CD8-positive, alpha-beta memory T cell (primary cell): Measurements from ENCODE around the gene TMPRSS9. TPM values are rescaled to one million over a fixed set of nuclear protein-coding genes. Genes with fewer than 3 reads are reported as not detected.

ENCODE experiments used
- CTCF ChIA-PET: fragments of 350-600 bp; sonication (Branson Sonifier 250); formaldehyde crosslinking; loops from one replicate; lab custom pipeline; 2021; ENCODE audit warnings: antibody characterized with exemption; lab: Charles Lee
- POLR2A ChIA-PET: fragments of 350-600 bp; sonication (Branson Sonifier 250); formaldehyde crosslinking; loops from one replicate; lab custom pipeline; 2021; ENCODE audit warnings: antibody characterized with exemption; lab: Charles Lee
- DNase-seq, 5 donors: peaks; one replicate each; pipeline versions ENCODE4 v3.0.0 to v3.0.0-alpha.2; 2020 to 2022; ENCODE audit warnings: mixed read lengths in 1 of 5
- H3K27ac ChIP-seq: one replicate; pipeline ENCODE4 v1.7.0; 2013; ENCODE audit warnings: low read depth, mild to moderate bottlenecking, low read length, moderate library complexity
- H3K27me3 ChIP-seq: 2 replicates; pipeline ENCODE4 v1.7.0; 2013; ENCODE audit warnings: low read length, mild to moderate bottlenecking; ENCODE audit not compliant: insufficient read depth, poor library complexity, severe bottlenecking
- H3K36me3 ChIP-seq: 2 replicates; pipeline ENCODE4 v1.7.0; 2013; ENCODE audit warnings: mild to moderate bottlenecking, low read length, moderate library complexity; ENCODE audit not compliant: insufficient read depth
- H3K4me1 ChIP-seq: 2 replicates; pipeline ENCODE4 v1.7.0; 2013; ENCODE audit warnings: mild to moderate bottlenecking, low read length, moderate library complexity; ENCODE audit not compliant: insufficient read depth
- H3K4me3 ChIP-seq: 2 replicates; pipeline ENCODE4 v1.7.0; 2013; ENCODE audit warnings: mild to moderate bottlenecking, low read length
- H3K9me3 ChIP-seq: 2 replicates; pipeline ENCODE4 v1.7.0; 2013; ENCODE audit warnings: mild to moderate bottlenecking, low read length
- H3K27ac Mint-ChIP-seq, 8 donors: one replicate each; pipeline ENCODE4 v1.8.0; 2020 to 2021; ENCODE audit warnings: mixed read lengths in 8 of 8, mild to moderate bottlenecking in 6 of 8, inconsistent platforms in 3 of 8, moderate library complexity in 3 of 8
- H3K27me3 Mint-ChIP-seq, 2 donors: one replicate each; pipeline ENCODE4 v1.8.0; 2020 to 2021; ENCODE audit warnings: mixed read lengths in 2 of 2, mild to moderate bottlenecking in 1 of 2, moderate library complexity in 1 of 2
- H3K36me3 Mint-ChIP-seq, 3 donors: one replicate each; pipeline ENCODE4 v1.8.0; 2020 to 2021; ENCODE audit warnings: mixed read lengths in 3 of 3, inconsistent platforms in 1 of 3, mild to moderate bottlenecking in 1 of 3
- H3K4me1 Mint-ChIP-seq, 3 donors: one replicate each; pipeline ENCODE4 v1.8.0; 2020 to 2021; ENCODE audit warnings: mixed read lengths in 3 of 3, inconsistent platforms in 1 of 3, mild to moderate bottlenecking in 1 of 3
- H3K4me3 Mint-ChIP-seq, 7 donors: one replicate each; pipeline ENCODE4 v1.8.0; 2020 to 2021; ENCODE audit warnings: mixed read lengths in 7 of 7, mild to moderate bottlenecking in 6 of 7, moderate library complexity in 4 of 7, inconsistent platforms in 2 of 7
- H3K9me3 Mint-ChIP-seq, 5 donors: one replicate each; pipeline ENCODE4 v1.8.0; 2020 to 2022; ENCODE audit warnings: mixed read lengths in 5 of 5, mild to moderate bottlenecking in 3 of 5, moderate library complexity in 2 of 5, inconsistent platforms in 1 of 5
- polyA plus RNA-seq: library from polyadenylated mRNA; unstranded; fragments of 300-500 nt; fragmentation: Illumina TruSeq; gene quantifications from one replicate; pipeline ENCODE4 v1.2.3, GENCODE V29; 2021
- total RNA-seq, 2 experiments: library from RNA; stranded (reverse); gene quantifications; one replicate each; pipeline ENCODE4 v1.2.3, GENCODE V29; 2021

Gene TMPRSS9
- total and polyA plus RNA-seq, 3 experiments from 2014 or later, result not detected

GRCh38 chr19:2318923-2319322, 41.1 kb upstream of the TMPRSS9 start:
- POLR2A ChIA-PET, result interaction anchor here (0.6 to 1.4 kb wide), 2 partner anchors 47 to 444 kb away, joined by 3 read pairs; no protein-coding TSS in a partner anchor
- Mint-ChIP-seq H3K4me1 (no peaks in the 10 kb centered on the region), H3K36me3 (peaks cover 0 to 20% (median 13%) of the 10 kb centered on the region in 3 donors), H3K27me3 (peaks cover 6 to 15% of the 10 kb centered on the region in 2 donors), H3K9me3 (peaks cover 4 to 18% (median 8%) of the 10 kb centered on the region in 5 donors), H3K27ac (no peak overlapping the region), H3K4me3 (no peak overlapping the region)
- Histone ChIP-seq H3K27ac (no peak overlapping the region), H3K4me3 (no peak overlapping the region), H3K36me3 (peaks cover 4% of the 10 kb centered on the region), H3K4me1 (no peaks in the 10 kb centered on the region), H3K27me3 (no peaks in the 10 kb centered on the region), H3K9me3 (no peaks in the 10 kb centered on the region)
- CTCF ChIA-PET, result no interaction called here
- DNase-seq, result no peak

DNA sequence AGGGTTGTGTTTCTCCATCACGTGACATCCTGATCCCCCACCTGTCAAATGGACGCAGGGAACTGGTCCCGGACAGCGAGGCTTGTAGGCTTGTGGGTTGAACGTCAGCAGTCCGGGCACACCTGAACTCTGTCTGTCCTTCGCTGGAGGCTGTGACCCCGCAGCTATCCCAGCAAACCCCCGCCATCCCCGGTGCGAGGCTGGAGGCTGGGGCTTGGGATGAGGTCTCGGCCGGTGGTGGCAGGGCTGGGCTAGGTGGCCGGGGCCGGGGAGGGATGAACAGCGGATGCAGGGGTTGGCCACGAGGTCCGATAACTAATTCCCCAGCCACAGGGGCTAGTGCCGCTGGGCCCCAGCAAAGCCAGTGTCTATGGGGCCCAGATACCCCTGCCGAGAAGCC, 40.5 kb upstream of the TMPRSS9 start:
- no peaks in the 10 kb centered on the region for H3K9me3 ChIP-seq
- peaks cover 5 to 10% of the 10 kb centered on the region in 2 donors for H3K27me3 Mint-ChIP-seq
- POLR2A ChIA-PET, result interaction anchor here (0.6 kb wide), 1 partner anchor 164 kb away, joined by 3 read pairs; no protein-coding TSS in a partner anchor
- CTCF ChIA-PET, result no interaction called here
- H3K27me3 ChIP-seq, result no peaks in the 10 kb centered on the region
- peaks cover 0 to 26% (median 7%) of the 10 kb centered on the region in 3 donors for H3K36me3 Mint-ChIP-seq
- no peak for DNase-seq
- peaks cover 4 to 13% (median 8%) of the 10 kb centered on the region in 5 donors for H3K9me3 Mint-ChIP-seq
- H3K27ac ChIP-seq, result no peak overlapping the region
- no peak overlapping the region for H3K4me3 Mint-ChIP-seq
- H3K36me3 ChIP-seq, result peaks cover 6% of the 10 kb centered on the region
- H3K4me1 ChIP-seq, result no peaks in the 10 kb centered on the region
- H3K27ac Mint-ChIP-seq, result peak overlapping the region in 1 of 8 donors; percentile 46
- H3K4me3 ChIP-seq, result no peak overlapping the region
- peaks cover 0 to 3% (median 0%) of the 10 kb centered on the region in 3 donors for H3K4me1 Mint-ChIP-seq

GRCh38 chr19:2320049-2320448, 40.0 kb upstream of the TMPRSS9 start:
- H3K36me3 Mint-ChIP-seq, result peaks cover 0 to 30% (median 3%) of the 10 kb centered on the region in 3 donors
- H3K4me3 Mint-ChIP-seq, result no peak overlapping the region
- POLR2A ChIA-PET, result interaction anchor here (0.6 kb wide), 1 partner anchor 164 kb away, joined by 3 read pairs; no protein-coding TSS in a partner anchor
- peaks cover 8% of the 10 kb centered on the region for H3K36me3 ChIP-seq
- CTCF ChIA-PET, result no interaction called here
- H3K27ac ChIP-seq, result no peak overlapping the region
- H3K27me3 ChIP-seq, result no peaks in the 10 kb centered on the region
- no peaks in the 10 kb centered on the region for H3K4me1 ChIP-seq
- peaks cover 0 to 8% (median 5%) of the 10 kb centered on the region in 5 donors for H3K9me3 Mint-ChIP-seq
- H3K9me3 ChIP-seq, result no peaks in the 10 kb centered on the region
- no peak for DNase-seq
- H3K4me1 Mint-ChIP-seq, result peaks cover 0 to 6% (median 0%) of the 10 kb centered on the region in 3 donors
- no peak overlapping the region for H3K27ac Mint-ChIP-seq
- H3K4me3 ChIP-seq, result no peak overlapping the region
- peaks cover under 1 to 5% of the 10 kb centered on the region in 2 donors for H3K27me3 Mint-ChIP-seq

DNA sequence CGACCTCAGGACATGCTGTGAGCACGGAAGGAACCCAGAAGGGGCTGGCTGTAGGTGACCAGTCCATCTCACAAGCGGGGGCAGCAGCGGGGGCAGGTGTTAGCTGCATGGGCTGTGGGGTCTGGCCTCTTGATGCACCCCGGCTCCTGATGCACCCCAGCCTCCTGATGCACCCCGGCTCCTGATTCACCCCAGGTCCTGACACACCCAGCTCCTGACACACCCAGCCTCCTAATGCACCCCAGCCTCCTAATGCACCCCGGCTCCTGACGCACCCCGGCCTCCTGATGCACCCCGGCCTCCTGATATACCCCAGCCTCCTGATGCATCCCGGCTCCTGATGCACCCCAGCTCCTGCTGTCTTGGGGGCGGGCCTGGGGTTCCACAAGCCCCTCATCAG, 39.1 kb upstream of the TMPRSS9 start:
- Mint-ChIP-seq H3K4me1 (peaks cover 4 to 13% (median 7%) of the 10 kb centered on the region in 3 donors), H3K9me3 (no peaks in the 10 kb centered on the region), H3K27me3 (no peaks in the 10 kb centered on the region), H3K4me3 (no peak overlapping the region), H3K27ac (no peak overlapping the region), H3K36me3 (peaks cover 0 to 39% (median 2%) of the 10 kb centered on the region in 3 donors)
- ChIA-PET CTCF (no interaction called here), POLR2A (no interaction called here)
- DNase-seq, result no peak
- Histone ChIP-seq H3K4me3 (no peak overlapping the region), H3K4me1 (no peaks in the 10 kb centered on the region), H3K36me3 (peaks cover 8% of the 10 kb centered on the region), H3K9me3 (no peaks in the 10 kb centered on the region), H3K27me3 (no peaks in the 10 kb centered on the region), H3K27ac (no peak overlapping the region)

- Mint-ChIP-seq H3K27me3 (no peaks in the 10 kb centered on the region), H3K4me3 (no peak overlapping the region), H3K9me3 (no peaks in the 10 kb centered on the region), H3K4me1 (peaks cover 11 to 20% (median 12%) of the 10 kb centered on the region in 3 donors), H3K36me3 (peaks cover 0 to 45% (median 4%) of the 10 kb centered on the region in 3 donors), H3K27ac (no peak overlapping the region)
- no peak overlapping the region for H3K4me3 ChIP-seq
- H3K36me3 ChIP-seq, result peaks cover 8% of the 10 kb centered on the region
- POLR2A ChIA-PET, result no interaction called here
- no peaks in the 10 kb centered on the region for H3K27me3 ChIP-seq
- peaks cover 2% of the 10 kb centered on the region for H3K4me1 ChIP-seq
- H3K27ac ChIP-seq, result no peak overlapping the region
- no peak for DNase-seq
- CTCF ChIA-PET, result no interaction called here
- H3K9me3 ChIP-seq, result no peaks in the 10 kb centered on the region
Measured at GRCh38 chr19:2321565-2322283, 38.3 kb upstream of the TMPRSS9 start.

DNA sequence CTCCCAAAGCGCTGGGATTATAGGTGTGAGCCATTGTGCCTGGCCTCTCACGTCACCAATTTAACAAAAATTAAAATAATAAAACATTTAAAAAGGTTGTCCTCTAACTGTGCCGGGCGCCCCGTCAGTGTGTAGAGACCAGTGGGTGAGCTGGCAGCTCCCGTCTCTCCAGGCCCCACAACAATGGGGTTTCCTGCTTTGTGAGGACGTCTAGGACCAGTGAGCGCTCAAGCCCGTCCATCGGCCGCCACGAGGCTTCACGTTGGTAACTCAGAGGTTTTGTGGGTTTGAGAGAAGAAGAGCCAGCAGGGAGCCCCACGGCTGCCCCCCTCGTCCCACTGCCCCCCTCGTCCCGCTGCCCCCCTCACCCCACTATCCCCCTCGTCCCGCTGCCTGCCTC, 36.4 kb upstream of the TMPRSS9 start:
- peaks cover 3 to 57% (median 4%) of the 10 kb centered on the region in 3 donors for H3K36me3 Mint-ChIP-seq
- H3K4me1 Mint-ChIP-seq, result peaks cover 25 to 36% (median 28%) of the 10 kb centered on the region in 3 donors
- Histone ChIP-seq H3K9me3 (no peaks in the 10 kb centered on the region), H3K36me3 (peaks cover 8% of the 10 kb centered on the region), H3K27ac (no peak overlapping the region), H3K27me3 (no peaks in the 10 kb centered on the region), H3K4me1 (peaks cover 15% of the 10 kb centered on the region), H3K4me3 (no peak overlapping the region)
- POLR2A ChIA-PET, result no interaction called here
- DNase-seq, result no peak
- H3K27me3 Mint-ChIP-seq, result no peaks in the 10 kb centered on the region
- peak overlapping the region in 1 of 7 donors; percentile 54 for H3K4me3 Mint-ChIP-seq
- H3K9me3 Mint-ChIP-seq, result no peaks in the 10 kb centered on the region
- H3K27ac Mint-ChIP-seq, result no peak overlapping the region
- CTCF ChIA-PET, result no interaction called here

- Mint-ChIP-seq H3K4me1 (peaks cover 29 to 41% (median 32%) of the 10 kb centered on the region in 3 donors), H3K4me3 (no peak overlapping the region), H3K9me3 (no peaks in the 10 kb centered on the region), H3K36me3 (peaks cover 3 to 59% (median 4%) of the 10 kb centered on the region in 3 donors), H3K27me3 (no peaks in the 10 kb centered on the region), H3K27ac (peak overlapping the region in 3 of 8 donors; percentile 38 to 73 (median 66))
- Histone ChIP-seq H3K4me1 (peaks cover 20% of the 10 kb centered on the region), H3K4me3 (no peak overlapping the region), H3K9me3 (no peaks in the 10 kb centered on the region), H3K27ac (no peak overlapping the region), H3K36me3 (peaks cover 8% of the 10 kb centered on the region), H3K27me3 (no peaks in the 10 kb centered on the region)
- CTCF ChIA-PET, result no interaction called here
- POLR2A ChIA-PET, result no interaction called here
- no peak for DNase-seq
Measured at GRCh38 chr19:2324220-2324948, 35.7 kb upstream of the TMPRSS9 start.
